WI38 (cell line): ENCODE measurements around the gene GRK1.

Experiments
- H3K4me3 ChIP-seq: 2 replicates; pipeline ENCODE4 v1.5.1; 2011; ENCODE audit warnings: low read depth, mild to moderate bottlenecking, control low read depth, low read length
- CTCF ChIP-seq: IDR thresholded peaks from 2 replicates; pipeline ENCODE4 v1.5.1; 2012; ENCODE audit warnings: low read depth, mild to moderate bottlenecking, control low read depth, low read length

The GRK1 gene

GRCh38 chr13:113732961-113733950 is 66.2 kb downstream of the GRK1 start:
- no peak overlapping the region for H3K4me3 ChIP-seq
- TF ChIP-seq CTCF: no peak

GRCh38 chr13:113734099-113734825 is 67.2 kb downstream of the GRK1 start:
- no peak for TF ChIP-seq CTCF

GRCh38 chr13:113734826-113735125 is 67.8 kb downstream of the GRK1 start:
- no peak overlapping the region for H3K4me3 ChIP-seq
- TF ChIP-seq CTCF: no peak

More at GRCh38 chr13:113734099-113734825, 67.2 kb downstream of the GRK1 start:
- no peak overlapping the region for H3K4me3 ChIP-seq

DNA sequence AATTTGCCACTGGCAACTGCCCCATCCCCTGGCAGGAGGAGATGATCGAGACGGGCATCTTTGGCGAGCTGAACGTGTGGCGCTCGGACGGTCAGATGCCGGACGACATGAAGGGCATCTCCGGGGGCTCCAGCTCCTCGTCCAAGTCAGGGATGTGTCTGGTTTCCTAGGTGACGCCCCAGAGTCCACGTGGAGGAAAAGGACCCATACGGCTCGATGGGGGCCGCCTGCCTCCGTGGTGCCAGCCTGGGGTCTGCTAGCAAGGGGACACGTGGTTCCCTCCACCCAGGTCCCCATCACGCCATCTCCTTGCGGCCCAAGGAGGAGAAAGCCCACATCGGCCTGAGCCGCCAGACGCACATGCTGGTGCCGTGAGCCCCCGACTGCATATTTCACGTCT is 68.2 kb downstream of the GRK1 start:
- no peak overlapping the region for H3K4me3 ChIP-seq
- no peak for TF ChIP-seq CTCF

DNA sequence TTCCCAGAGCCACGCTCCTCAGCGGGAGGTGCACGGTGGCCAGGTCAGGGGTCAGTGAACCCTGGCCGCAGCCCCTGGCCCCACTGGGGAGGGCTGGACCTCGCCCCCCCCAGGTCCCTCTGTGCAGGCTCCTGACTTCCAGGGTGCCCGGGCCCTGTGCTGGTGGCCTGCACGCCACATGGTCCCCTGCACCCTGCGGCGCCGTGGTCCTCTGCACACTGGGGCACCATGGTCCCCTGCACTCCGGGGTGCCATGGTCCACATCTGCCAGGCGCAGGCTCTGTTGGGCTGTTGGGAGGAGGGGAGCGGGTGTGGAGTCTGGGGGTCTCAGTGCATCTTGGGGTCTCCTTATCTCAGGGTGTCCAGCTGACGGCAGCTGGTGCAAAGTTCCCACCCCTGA is 68.7 kb downstream of the GRK1 start:
- no peak overlapping the region for H3K4me3 ChIP-seq
- no peak for TF ChIP-seq CTCF

DNA sequence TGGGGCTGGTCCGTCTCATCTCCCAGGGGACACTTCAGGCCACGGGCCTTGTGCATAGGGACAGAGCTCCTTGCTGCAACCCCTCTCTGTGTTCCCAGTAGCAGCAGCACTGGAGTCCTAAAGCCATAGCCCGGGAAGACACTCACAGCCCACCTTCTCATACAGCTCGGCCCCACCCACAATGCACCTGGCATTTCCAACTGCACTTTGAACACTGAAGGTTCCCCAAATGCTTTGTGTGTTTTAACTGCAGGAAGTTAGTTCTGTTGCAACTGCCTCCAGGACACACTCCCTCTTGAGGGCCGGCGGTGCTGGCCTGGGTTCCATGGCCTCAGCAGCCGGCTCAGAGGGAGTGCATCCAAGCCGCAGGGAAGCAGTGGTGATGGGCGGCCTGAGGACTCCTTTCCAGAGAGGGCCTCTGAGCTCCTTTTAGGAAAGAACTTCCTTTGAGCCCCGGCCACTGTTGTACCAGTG is 69.3 kb downstream of the GRK1 start:
- H3K4me3 ChIP-seq: no peak overlapping the region
- no peak for TF ChIP-seq CTCF

DNA sequence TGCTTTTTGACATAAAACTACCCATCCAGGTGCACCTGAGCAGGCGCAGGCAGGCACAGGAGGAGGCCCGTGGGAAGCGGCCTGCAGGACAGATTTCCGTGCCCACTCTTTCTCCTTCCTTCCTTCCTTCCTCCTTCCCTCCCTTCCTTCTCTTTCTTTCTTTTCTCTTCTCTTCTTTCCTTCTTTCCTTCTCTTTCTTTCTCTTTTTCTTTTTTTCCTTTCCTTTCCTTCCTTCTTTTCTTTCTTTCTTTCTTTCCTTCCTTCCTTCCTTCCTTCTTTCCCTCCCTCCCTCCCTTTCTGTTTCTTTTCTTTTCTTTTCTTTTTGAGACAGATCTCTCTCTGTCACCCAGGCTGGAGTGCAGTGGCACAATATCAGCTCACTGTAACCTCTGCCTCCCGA is 70.8 kb downstream of the GRK1 start:
- H3K4me3 ChIP-seq: no peak overlapping the region
- TF ChIP-seq CTCF: no peak
